CD4-positive, CD25-positive, alpha-beta regulatory T cell (primary cell): ENCODE data around the gene CRCP. TPM values are rescaled to one million over a fixed set of nuclear protein-coding genes. Genes with fewer than 3 reads are reported as not detected.
"Not testable (repeated sequence)": the region's sequence is repeated elsewhere in the genome, so short reads cannot be mapped to it uniquely, and the experiment has no call there.

Experiments used
- ATAC-seq, 2 donors: fragments of 150-1000 bp; cut with Tn5 transposase; one replicate each; pipeline ENCODE4 v1.10.0; 2021; ENCODE audit warnings: low read depth in 2 of 2, moderate number of reproducible peaks in 2 of 2, moderate library complexity in 1 of 2
- DNase-seq, 3 donors: peaks; one replicate each; pipeline versions ENCODE4 v3.0.0 to v3.0.0-alpha.2; 2012 to 2022; ENCODE audit warnings: mixed read lengths in 1 of 3
- H3K27ac ChIP-seq: one replicate; pipeline ENCODE4 v1.7.0; 2013; ENCODE audit warnings: mild to moderate bottlenecking, low read length; ENCODE audit not compliant: insufficient read depth, poor library complexity, severe bottlenecking
- H3K27me3 ChIP-seq: one replicate; pipeline ENCODE4 v1.7.0; 2013; ENCODE audit warnings: low read length; ENCODE audit not compliant: control insufficient read depth, insufficient read depth
- H3K36me3 ChIP-seq: one replicate; pipeline ENCODE4 v1.7.0; 2013; ENCODE audit warnings: mild to moderate bottlenecking, low read length, moderate library complexity; ENCODE audit not compliant: control insufficient read depth, insufficient read depth
- H3K4me1 ChIP-seq: 2 replicates; pipeline ENCODE4 v1.7.0; 2013; ENCODE audit warnings: mild to moderate bottlenecking, low read length; ENCODE audit not compliant: insufficient read depth, control insufficient read depth, poor library complexity, severe bottlenecking
- H3K4me3 ChIP-seq: one replicate; pipeline ENCODE4 v1.7.0; 2013; ENCODE audit warnings: low read depth, mild to moderate bottlenecking, low read length, moderate library complexity
- H3K9me3 ChIP-seq, 2 experiments: 1 replicate in 1 of 2; 2 replicates in 1 of 2; pipeline ENCODE4 v1.7.0; 2013; ENCODE audit warnings: low read length in 2 of 2, mild to moderate bottlenecking in 1 of 2, moderate library complexity in 1 of 2; ENCODE audit not compliant: control insufficient read depth in 2 of 2
- H3K27ac Mint-ChIP-seq, 3 donors: one replicate each; pipeline ENCODE4 v1.8.0; 2020 to 2022; ENCODE audit warnings: mild to moderate bottlenecking in 3 of 3, mixed read lengths in 3 of 3, moderate library complexity in 2 of 3
- H3K27me3 Mint-ChIP-seq: one replicate; pipeline ENCODE4 v1.8.0; 2022; ENCODE audit warnings: mild to moderate bottlenecking, mixed read lengths
- H3K36me3 Mint-ChIP-seq: one replicate; pipeline ENCODE4 v1.8.0; 2020; ENCODE audit warnings: mixed read lengths
- H3K4me1 Mint-ChIP-seq, 4 donors: one replicate each; pipeline ENCODE4 v1.8.0; 2020 to 2022; ENCODE audit warnings: mixed read lengths in 4 of 4, mild to moderate bottlenecking in 1 of 4
- H3K4me3 Mint-ChIP-seq, 4 donors: one replicate each; pipeline ENCODE4 v1.8.0; 2020 to 2022; ENCODE audit warnings: mild to moderate bottlenecking in 4 of 4, mixed read lengths in 4 of 4, moderate library complexity in 3 of 4
- H3K9me3 Mint-ChIP-seq, 7 donors: one replicate each; pipeline ENCODE4 v1.8.0; 2020 to 2022; ENCODE audit warnings: mixed read lengths in 7 of 7, mild to moderate bottlenecking in 3 of 7, moderate library complexity in 2 of 7
- polyA plus RNA-seq, 4 donors: library from polyadenylated mRNA; unstranded; fragments of 300-500 nt; fragmentation: Illumina TruSeq; gene quantifications; one replicate each; pipeline ENCODE4 v1.2.3, GENCODE V29; 2021
- total RNA-seq: library from RNA; stranded (reverse); gene quantifications from one replicate; pipeline ENCODE4 v1.2.3, GENCODE V29; 2022

The CRCP gene
- total and polyA plus RNA-seq, 5 donors from 2014 or later = 19.8 to 33.4 (median 29.0) TPM

GRCh38 chr7:66099232-66099550 lies 15.5 kb upstream of the CRCP start:
- Histone ChIP-seq H3K27ac (peak overlapping the region; percentile 72), H3K27me3 (no peaks in the 10 kb centered on the region), H3K4me1 (peaks cover 15% of the 10 kb centered on the region), H3K36me3 (no peaks in the 10 kb centered on the region), H3K4me3 (peak overlapping the region; percentile 74), H3K9me3 (no peaks in the 10 kb centered on the region)
- H3K36me3 Mint-ChIP-seq = no peaks in the 10 kb centered on the region
- peaks cover 0 to 11% (median 6%) of the 10 kb centered on the region in 4 donors for H3K4me1 Mint-ChIP-seq
- no peaks in the 10 kb centered on the region for H3K9me3 Mint-ChIP-seq
- DNase-seq (no peak), ATAC-seq (no peak)
- H3K27ac Mint-ChIP-seq = peak overlapping the region in 1 of 3 donors; percentile 95
- no peak overlapping the region for H3K4me3 Mint-ChIP-seq
- H3K27me3 Mint-ChIP-seq = no peaks in the 10 kb centered on the region

DNA sequence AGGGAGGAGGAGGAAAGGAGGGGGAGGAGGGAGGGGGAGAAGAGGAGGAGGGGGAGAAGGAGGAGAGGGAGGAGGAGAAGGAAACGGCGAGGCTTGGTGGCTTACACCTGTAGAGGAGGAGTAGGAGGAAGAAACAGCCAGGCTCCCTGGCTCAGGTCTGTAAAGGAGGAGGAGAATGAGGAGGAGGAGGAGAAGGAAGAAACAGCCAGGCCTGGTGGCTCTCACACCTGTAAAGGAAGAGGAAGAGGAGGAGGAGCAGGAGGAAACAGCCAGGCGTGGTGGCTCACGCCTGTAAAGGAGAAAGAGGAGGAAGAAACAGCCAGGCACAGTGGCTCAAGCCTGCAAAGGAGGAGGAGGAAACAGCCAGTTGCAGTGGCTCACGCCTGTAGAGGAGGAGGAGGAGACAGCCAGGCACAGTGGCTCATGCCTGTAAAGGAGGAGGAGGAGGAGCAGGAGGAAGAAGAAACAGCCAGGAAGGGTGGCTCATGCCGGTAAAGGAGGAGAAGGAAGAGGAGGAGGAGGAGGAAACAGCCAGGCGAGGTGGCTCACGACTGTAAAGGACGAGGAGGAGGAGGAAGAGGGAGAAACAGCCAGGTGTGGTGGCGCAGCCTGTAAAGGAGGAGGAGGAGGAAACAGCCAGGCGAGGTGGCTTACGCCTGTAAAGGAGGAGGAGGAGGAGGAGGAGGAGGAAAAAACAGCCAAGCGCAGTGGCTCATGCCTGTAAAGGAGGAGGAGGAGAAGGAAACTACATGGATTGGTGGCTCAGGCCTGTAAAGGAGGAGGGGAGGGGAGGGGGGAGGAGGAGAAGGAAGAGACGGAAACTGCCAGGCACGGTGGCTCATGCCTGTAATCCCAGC lies 14.9 kb upstream of the CRCP start:
- no peaks in the 10 kb centered on the region for H3K27me3 ChIP-seq
- Mint-ChIP-seq H3K36me3 (no peaks in the 10 kb centered on the region), H3K27me3 (no peaks in the 10 kb centered on the region), H3K4me3 (peak overlapping the region; percentile 87 to 95 (median 91)), H3K27ac (peak overlapping the region; percentile 91 to 95 (median 94)), H3K9me3 (no peaks in the 10 kb centered on the region), H3K4me1 (peaks cover 0 to 11% (median 6%) of the 10 kb centered on the region in 4 donors)
- H3K4me3 ChIP-seq = peak overlapping the region; percentile 74
- peaks cover 15% of the 10 kb centered on the region for H3K4me1 ChIP-seq
- H3K27ac ChIP-seq = peak overlapping the region; percentile 72
- H3K9me3 ChIP-seq = no peaks in the 10 kb centered on the region
- peak; percentile 8 to 64 (median 23) for DNase-seq
- ATAC-seq = peak; percentile 72 to 76
- H3K36me3 ChIP-seq = no peaks in the 10 kb centered on the region

DNA sequence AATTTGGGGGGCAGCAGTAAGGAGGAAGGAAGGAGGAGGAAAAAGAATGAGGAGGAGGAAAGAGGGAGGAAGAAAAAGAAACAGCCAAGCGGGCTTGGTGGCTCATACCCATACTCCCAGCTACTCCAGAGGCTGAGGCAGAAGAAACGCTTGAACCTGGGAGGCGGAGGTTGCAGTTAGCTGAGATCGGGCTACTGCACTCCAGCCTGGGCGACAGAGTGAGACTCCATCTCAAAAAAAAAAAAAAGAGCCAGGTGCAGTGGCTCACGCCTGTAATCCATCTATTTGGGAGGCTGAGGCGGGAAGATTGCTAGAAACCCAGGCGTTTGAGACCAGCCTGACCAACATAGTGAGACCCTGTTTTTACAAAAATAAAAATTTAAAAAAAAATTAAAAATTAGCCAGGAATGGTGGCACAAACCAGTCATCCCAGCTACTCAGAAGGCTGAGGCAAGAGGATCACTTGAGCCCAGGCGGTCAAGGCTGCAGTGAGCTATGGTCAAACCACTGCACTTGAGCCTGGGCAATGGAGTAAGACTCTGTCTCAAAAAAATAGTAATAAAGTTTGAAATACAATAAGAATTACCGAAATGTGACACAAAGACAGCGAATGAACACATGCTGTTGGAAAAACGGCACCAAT lies 14.1 kb upstream of the CRCP start:
- Histone ChIP-seq H3K27ac (peak overlapping the region; percentile 72), H3K4me1 (peaks cover 15% of the 10 kb centered on the region), H3K4me3 (peak overlapping the region; percentile 74), H3K27me3 (no peaks in the 10 kb centered on the region), H3K9me3 (no peaks in the 10 kb centered on the region), H3K36me3 (no peaks in the 10 kb centered on the region)
- Mint-ChIP-seq H3K27ac (peak overlapping the region; percentile 91 to 95 (median 94)), H3K4me3 (peak overlapping the region; percentile 87 to 95 (median 91)), H3K36me3 (peaks cover 3% of the 10 kb centered on the region), H3K9me3 (no peaks in the 10 kb centered on the region), H3K27me3 (no peaks in the 10 kb centered on the region), H3K4me1 (peaks cover 0 to 13% (median 8%) of the 10 kb centered on the region in 4 donors)
- no peak for DNase-seq
- no peak for ATAC-seq

- not testable (repeated sequence) for H3K27me3 ChIP-seq, H3K9me3 Mint-ChIP-seq, H3K4me3 Mint-ChIP-seq, H3K27me3 Mint-ChIP-seq, H3K36me3 Mint-ChIP-seq, H3K36me3 ChIP-seq, H3K9me3 ChIP-seq, H3K27ac ChIP-seq, DNase-seq, ATAC-seq, H3K4me3 ChIP-seq
- H3K27ac Mint-ChIP-seq = peak overlapping the region in 1 of 3 donors; percentile 66
- peaks cover 15% of the 10 kb centered on the region for H3K4me1 ChIP-seq
- peaks cover 0 to 13% (median 8%) of the 10 kb centered on the region in 4 donors for H3K4me1 Mint-ChIP-seq
Observed at GRCh38 chr7:66102168-66102567, 12.5 kb upstream of the CRCP start.

DNA sequence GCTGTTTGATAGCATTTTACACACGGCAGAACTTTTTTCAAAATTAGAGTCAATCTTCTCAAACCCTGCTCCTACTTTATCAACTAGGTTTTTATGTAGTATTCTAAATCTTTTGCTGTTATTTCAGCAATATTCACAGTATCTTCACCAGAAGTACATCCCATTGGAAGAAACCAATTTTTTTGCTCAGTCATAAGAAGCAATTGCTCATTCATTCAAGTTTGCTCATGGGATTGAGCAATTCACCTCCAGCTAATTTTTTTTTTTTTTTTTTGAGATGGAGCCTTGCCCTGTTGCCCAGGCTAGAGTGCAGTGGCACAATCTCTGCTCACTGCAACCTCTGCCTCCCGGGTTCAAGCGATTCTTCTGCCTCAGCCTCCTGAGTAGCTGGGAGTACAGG lies 10.7 kb upstream of the CRCP start:
- not testable (repeated sequence) for H3K27ac ChIP-seq, ATAC-seq, H3K36me3 ChIP-seq, H3K9me3 ChIP-seq, H3K27me3 Mint-ChIP-seq, H3K27me3 ChIP-seq, H3K36me3 Mint-ChIP-seq, H3K4me3 Mint-ChIP-seq, DNase-seq, H3K9me3 Mint-ChIP-seq, H3K4me3 ChIP-seq
- H3K4me1 Mint-ChIP-seq = peaks cover 0 to 13% (median 8%) of the 10 kb centered on the region in 4 donors
- H3K27ac Mint-ChIP-seq = peak overlapping the region in 1 of 3 donors; percentile 10
- peaks cover 15% of the 10 kb centered on the region for H3K4me1 ChIP-seq

DNA sequence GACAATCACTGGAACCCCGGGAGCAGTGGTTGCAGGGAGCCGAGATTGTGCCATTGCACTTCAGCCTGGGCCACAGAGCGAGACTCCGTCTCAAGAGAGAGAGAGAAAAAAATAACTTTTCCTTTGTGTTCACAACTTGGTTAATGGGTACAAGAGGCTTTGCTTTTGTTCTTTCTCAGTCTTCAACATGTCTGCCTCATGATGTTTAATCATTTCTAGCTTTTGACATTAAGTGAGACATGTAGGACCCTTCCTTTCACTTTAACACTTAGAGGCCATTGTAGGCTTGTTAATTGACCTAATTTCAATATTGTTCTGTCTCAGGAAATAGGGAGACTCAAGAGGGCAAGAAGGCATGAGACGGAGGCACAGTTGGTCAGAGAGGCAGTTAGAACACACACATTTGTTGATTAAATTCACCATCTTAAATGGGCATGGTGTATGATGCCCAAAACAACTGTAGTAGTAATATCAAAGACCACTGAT lies 9.3 kb upstream of the CRCP start:
- no peak overlapping the region for H3K27ac ChIP-seq
- no peak overlapping the region for H3K4me3 ChIP-seq
- ATAC-seq = no peak
- no peaks in the 10 kb centered on the region for H3K27me3 Mint-ChIP-seq
- peaks cover 0 to 4% (median 1%) of the 10 kb centered on the region in 4 donors for H3K4me1 Mint-ChIP-seq
- H3K27ac Mint-ChIP-seq = no peak overlapping the region
- H3K36me3 ChIP-seq = no peaks in the 10 kb centered on the region
- peaks cover 3% of the 10 kb centered on the region for H3K36me3 Mint-ChIP-seq
- no peaks in the 10 kb centered on the region for H3K9me3 ChIP-seq
- H3K4me1 ChIP-seq = peaks cover 7% of the 10 kb centered on the region
- no peak for DNase-seq
- H3K27me3 ChIP-seq = no peaks in the 10 kb centered on the region
- no peak overlapping the region for H3K4me3 Mint-ChIP-seq
- H3K9me3 Mint-ChIP-seq = no peaks in the 10 kb centered on the region

DNA sequence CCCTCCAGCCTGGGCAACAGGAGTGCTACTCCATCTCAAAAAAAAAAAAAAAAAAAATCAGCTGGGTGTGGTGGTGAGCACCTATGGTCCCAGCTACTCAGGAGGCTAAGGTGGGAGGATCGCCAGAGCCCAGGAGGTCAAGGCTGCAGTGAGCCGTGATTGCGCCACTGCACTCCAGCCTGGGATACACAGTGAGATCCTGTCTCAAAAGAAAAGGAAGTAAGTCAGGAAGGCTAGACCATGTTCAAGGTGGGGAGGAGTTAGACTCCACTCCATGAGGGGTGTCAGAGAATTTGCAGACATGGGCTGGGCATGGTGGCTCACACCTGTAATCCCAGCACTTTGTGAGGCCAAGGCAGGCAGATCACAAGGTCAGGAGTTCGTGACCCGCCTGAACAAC lies 6.2 kb upstream of the CRCP start:
- not testable (repeated sequence) for H3K36me3 Mint-ChIP-seq, H3K27ac Mint-ChIP-seq, H3K27ac ChIP-seq, H3K27me3 Mint-ChIP-seq, ATAC-seq, H3K4me3 Mint-ChIP-seq, H3K4me1 ChIP-seq, H3K9me3 ChIP-seq, H3K9me3 Mint-ChIP-seq, H3K36me3 ChIP-seq, H3K27me3 ChIP-seq, H3K4me1 Mint-ChIP-seq, DNase-seq, H3K4me3 ChIP-seq
